Bone marrow (tissue), 2 donors: ENCODE measurements around the gene EIF5.
A peak's percentile ranks its signal among the peaks of the same experiment; 100 is the strongest.

Source experiments
- DNase-seq, 2 donors: peaks; one replicate each; lab custom pipeline; 2025; lab: John Stamatoyannopoulos, UW

EIF5 gene

GRCh38 chr14:103310576-103311095 is 23.4 kb upstream of the EIF5 start:
- no peak for DNase-seq

- no peak for DNase-seq
Observed at GRCh38 chr14:103311171-103311997, 22.7 kb upstream of the EIF5 start.

GRCh38 chr14:103312006-103312635 is 21.9 kb upstream of the EIF5 start:
- no peak for DNase-seq

GRCh38 chr14:103313704-103314103 is 20.3 kb upstream of the EIF5 start:
- no peak for DNase-seq

GRCh38 chr14:103314496-103315277 is 19.4 kb upstream of the EIF5 start:
- DNase-seq: no peak

GRCh38 chr14:103315351-103315911 is 18.6 kb upstream of the EIF5 start:
- DNase-seq: no peak

- no peak for DNase-seq
Observed at GRCh38 chr14:103315941-103316340, 18.1 kb upstream of the EIF5 start.

- no peak for DNase-seq
Observed at GRCh38 chr14:103316721-103317121, 17.3 kb upstream of the EIF5 start.

- no peak for DNase-seq
Observed at GRCh38 chr14:103317251-103317650, 16.8 kb upstream of the EIF5 start.

- DNase-seq: no peak
Observed at GRCh38 chr14:103317976-103318580, 16.0 kb upstream of the EIF5 start.

- DNase-seq: no peak
Observed at GRCh38 chr14:103318750-103319419, 15.2 kb upstream of the EIF5 start.

- DNase-seq: no peak
Observed at GRCh38 chr14:103319422-103319821, 14.6 kb upstream of the EIF5 start.

GRCh38 chr14:103326078-103326477 is 8.0 kb upstream of the EIF5 start:
- no peak for DNase-seq

- DNase-seq: no peak
Observed at GRCh38 chr14:103328941-103329340, 5.1 kb upstream of the EIF5 start.

- no peak for DNase-seq
Observed at GRCh38 chr14:103329401-103330347, 4.4 kb upstream of the EIF5 start.

GRCh38 chr14:103330536-103330935 is 3.5 kb upstream of the EIF5 start:
- DNase-seq: no peak

GRCh38 chr14:103332143-103332919 is 1.7 kb upstream of the EIF5 start:
- peak in 1 of 2 donors; percentile 18 for DNase-seq

- peak; percentile 56 to 82 for DNase-seq
Observed at GRCh38 chr14:103334644-103335622, 896 bp downstream of the EIF5 start.
